Measurements from ENCODE around the gene KMT2C. TPM values are rescaled to one million over a fixed set of nuclear protein-coding genes. Genes with fewer than 3 reads are reported as not detected.

The KMT2C gene
- total and polyA plus RNA-seq, 8 donors: 5.0 to 248 (median 80.1) TPM

DNA sequence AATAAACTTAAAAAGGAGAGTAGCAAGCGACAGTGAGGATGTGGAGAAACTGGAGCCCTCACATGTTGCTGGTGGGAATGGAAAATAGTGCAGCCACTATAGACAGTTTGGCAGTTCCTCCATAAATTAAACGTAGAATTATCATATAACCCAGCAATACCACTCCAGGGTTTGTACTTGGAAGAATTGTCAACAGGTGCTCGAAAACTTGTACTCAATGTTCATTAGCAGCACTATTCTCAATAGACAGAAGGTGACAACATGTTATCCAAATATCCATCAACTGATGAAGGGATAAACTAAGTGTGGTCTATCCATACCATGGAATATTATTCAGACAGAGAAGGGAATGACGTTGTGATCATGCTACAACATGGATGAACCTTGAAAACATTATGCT, 338.5 kb downstream of the KMT2C start:
- intact Hi-C loops (cut with DNase I; ENCODE audit: low total_unique reads): no loop called here
- H3K4me3 ChIP-seq: no peak overlapping the region
- WGBS, 5 donors: 93 to 99% (median 96%) methylated on average over 4 of the region's 4 CpGs
- no peak overlapping the region for H3K27ac ChIP-seq
- H3K27me3 ChIP-seq: no peaks in the 10 kb centered on the region
- DNase-seq: no peak
- no peaks in the 10 kb centered on the region for H3K9me3 ChIP-seq
- H3K36me3 ChIP-seq: peaks cover 0 to 29% (median 21%) of the 10 kb centered on the region in 4 donors
- H3K4me1 ChIP-seq: no peaks in the 10 kb centered on the region
- TF ChIP-seq POLR2A (IDR thresholded peaks at IDR 0.05) (no peak), EP300 (IDR thresholded peaks at IDR 0.05) (no peak), POLR2AphosphoS5 (IDR thresholded peaks at IDR 0.05) (no peak)
- TF ChIP-seq, protein P1, sequence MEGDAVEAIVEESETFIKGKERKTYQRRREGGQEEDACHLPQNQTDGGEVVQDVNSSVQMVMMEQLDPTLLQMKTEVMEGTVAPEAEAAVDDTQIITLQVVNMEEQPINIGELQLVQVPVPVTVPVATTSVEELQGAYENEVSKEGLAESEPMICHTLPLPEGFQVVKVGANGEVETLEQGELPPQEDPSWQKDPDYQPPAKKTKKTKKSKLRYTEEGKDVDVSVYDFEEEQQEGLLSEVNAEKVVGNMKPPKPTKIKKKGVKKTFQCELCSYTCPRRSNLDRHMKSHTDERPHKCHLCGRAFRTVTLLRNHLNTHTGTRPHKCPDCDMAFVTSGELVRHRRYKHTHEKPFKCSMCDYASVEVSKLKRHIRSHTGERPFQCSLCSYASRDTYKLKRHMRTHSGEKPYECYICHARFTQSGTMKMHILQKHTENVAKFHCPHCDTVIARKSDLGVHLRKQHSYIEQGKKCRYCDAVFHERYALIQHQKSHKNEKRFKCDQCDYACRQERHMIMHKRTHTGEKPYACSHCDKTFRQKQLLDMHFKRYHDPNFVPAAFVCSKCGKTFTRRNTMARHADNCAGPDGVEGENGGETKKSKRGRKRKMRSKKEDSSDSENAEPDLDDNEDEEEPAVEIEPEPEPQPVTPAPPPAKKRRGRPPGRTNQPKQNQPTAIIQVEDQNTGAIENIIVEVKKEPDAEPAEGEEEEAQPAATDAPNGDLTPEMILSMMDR (IDR thresholded peaks at IDR 0.05): no peak

DNA sequence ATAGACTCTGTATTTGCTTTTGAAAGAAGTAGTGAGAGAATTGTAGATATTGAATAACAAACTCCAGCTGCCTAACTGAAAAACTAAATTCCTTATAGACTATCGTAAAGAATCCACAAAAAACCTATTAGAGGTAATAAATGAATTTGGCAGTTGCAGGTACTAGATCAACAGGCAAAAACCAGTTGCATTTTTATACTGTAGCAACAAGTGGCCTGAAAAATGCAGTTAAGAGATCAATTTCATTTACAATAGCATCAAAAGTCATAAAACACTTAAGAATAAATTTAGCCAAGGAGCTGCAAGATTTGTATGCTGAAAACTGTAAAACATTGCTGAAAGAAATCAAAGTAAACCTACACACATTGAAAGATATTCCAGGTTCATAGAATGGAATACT, 340.0 kb downstream of the KMT2C start:
- Histone ChIP-seq H3K9me3 (no peaks in the 10 kb centered on the region), H3K4me1 (no peaks in the 10 kb centered on the region), H3K27ac (no peak overlapping the region), H3K27me3 (no peaks in the 10 kb centered on the region), H3K36me3 (peaks cover 0 to 15% (median 7%) of the 10 kb centered on the region in 4 donors), H3K4me3 (no peak overlapping the region)
- 64 to 76% (median 70%) methylated on average over 1 of the region's 1 CpG for WGBS, 5 donors
- DNase-seq: no peak
- intact Hi-C loops (cut with DNase I; ENCODE audit: low total_unique reads): no loop called here
- TF ChIP-seq POLR2A (IDR thresholded peaks at IDR 0.05) (no peak), POLR2AphosphoS5 (IDR thresholded peaks at IDR 0.05) (no peak), EP300 (IDR thresholded peaks at IDR 0.05) (no peak)
- TF ChIP-seq, protein P1 (IDR thresholded peaks at IDR 0.05): no peak

DNA sequence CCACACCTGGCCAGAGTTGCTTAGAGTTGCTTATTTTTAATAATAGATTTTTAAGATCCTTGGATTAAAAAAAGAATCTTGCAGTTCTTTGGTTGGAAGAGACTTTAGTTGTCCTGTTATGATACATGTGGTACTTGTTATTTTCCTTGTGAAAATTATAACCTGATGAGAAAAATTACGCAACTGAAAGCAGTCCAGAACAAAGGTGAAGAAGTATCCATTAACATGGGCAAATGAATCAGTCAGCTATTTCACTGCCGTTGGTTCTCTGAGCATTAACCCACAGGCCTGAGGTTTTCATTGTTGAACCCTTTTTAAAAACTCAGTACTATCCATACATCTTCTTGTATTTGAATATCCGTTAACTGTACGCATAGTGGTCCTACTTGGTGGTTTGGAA, 342.1 kb downstream of the KMT2C start:
- no peak for DNase-seq
- 91 to 96% (median 95%) methylated on average over 4 of the region's 4 CpGs for WGBS, 5 donors
- Histone ChIP-seq H3K27me3 (no peaks in the 10 kb centered on the region), H3K36me3 (peaks cover 0 to 18% (median 7%) of the 10 kb centered on the region in 4 donors), H3K9me3 (peaks cover 3 to 12% (median 8%) of the 10 kb centered on the region in 4 donors), H3K4me3 (no peak overlapping the region), H3K27ac (no peak overlapping the region), H3K4me1 (no peaks in the 10 kb centered on the region)
- TF ChIP-seq POLR2A (IDR thresholded peaks at IDR 0.05): no peak
- TF ChIP-seq, protein P1 (IDR thresholded peaks at IDR 0.05): no peak
- intact Hi-C loops (cut with DNase I; ENCODE audit: low total_unique reads): no loop called here

DNA sequence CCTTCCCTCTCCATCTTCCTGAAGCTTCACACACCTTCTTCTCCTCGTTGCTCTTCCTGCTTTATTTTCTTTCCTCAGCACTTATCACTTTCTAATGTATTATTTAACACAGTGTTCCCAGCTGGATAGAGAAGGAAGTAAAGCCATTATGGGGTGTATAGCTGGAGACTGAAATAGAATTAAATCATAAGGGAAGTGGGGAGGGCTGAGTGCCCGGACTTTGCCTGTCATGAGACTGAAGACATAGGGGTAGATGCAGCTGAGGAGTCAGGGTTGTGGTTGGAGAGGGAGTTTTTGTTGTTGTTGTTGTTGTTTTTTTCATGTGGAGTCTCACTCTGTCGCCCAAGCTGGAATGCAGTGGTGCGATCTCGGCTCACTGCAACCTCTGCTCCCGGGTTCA, 345.1 kb downstream of the KMT2C start:
- intact Hi-C loops (cut with DNase I; ENCODE audit: low total_unique reads): no loop called here
- H3K27me3 ChIP-seq: no peaks in the 10 kb centered on the region
- no peak for DNase-seq
- no peak overlapping the region for H3K4me3 ChIP-seq
- no peak overlapping the region for H3K27ac ChIP-seq
- peaks cover 3 to 17% (median 9%) of the 10 kb centered on the region in 4 donors for H3K9me3 ChIP-seq
- TF ChIP-seq EP300 (IDR thresholded peaks at IDR 0.05) (no peak), POLR2A (IDR thresholded peaks at IDR 0.05) (no peak), POLR2AphosphoS5 (IDR thresholded peaks at IDR 0.05) (no peak)
- TF ChIP-seq, protein P1 (IDR thresholded peaks at IDR 0.05): no peak
- H3K36me3 ChIP-seq: peaks cover 0 to 8% (median 4%) of the 10 kb centered on the region in 4 donors
- 90 to 95% (median 93%) methylated on average over 6 of the region's 6 CpGs for WGBS, 5 donors
- no peaks in the 10 kb centered on the region for H3K4me1 ChIP-seq

All from stomach (tissue), 9 donors.